K562 (cell line): ENCODE measurements around the gene SPAG9. TPM values are rescaled to one million over a fixed set of nuclear protein-coding genes. Genes with fewer than 3 reads are reported as not detected.
A peak's percentile ranks its signal among the peaks of the same experiment; 100 is the strongest.

Experiments
- ELF4 ChIP-seq: fragments of 450-650 bp; formaldehyde crosslinking; IDR thresholded peaks from 2 replicates; pipeline ENCODE4 v1.4.0; 2022; ENCODE audit warnings: missing genetic modification characterization
- HDAC1 ChIP-seq, 2 experiments: fragments of 450-650 bp; IDR thresholded peaks; 2 replicates each; pipeline ENCODE4 v1.6.1; 2016 to 2017; ENCODE audit warnings: inconsistent platforms in 1 of 2, mild to moderate bottlenecking in 1 of 2, moderate library complexity in 1 of 2
- HOXB6 ChIP-seq: fragments of 250-450 bp; sonication (Bioruptor Pico); IDR thresholded peaks from 2 replicates; pipeline ENCODE4 v1.5.1; 2022; ENCODE audit warnings: mild to moderate bottlenecking, borderline replicate concordance
- ILK ChIP-seq: fragments of 450-650 bp; IDR thresholded peaks from 2 replicates; pipeline ENCODE4 v1.6.1; 2016; ENCODE audit warnings: missing genetic modification characterization, low read depth, mild to moderate bottlenecking, missing compliant biosample characterization, moderate library complexity, borderline replicate concordance
- NFIC ChIP-seq: fragments of 450-650 bp; IDR thresholded peaks from 2 replicates; pipeline ENCODE4 v1.6.1; 2017; ENCODE audit warnings: mild to moderate bottlenecking, inconsistent platforms
- NR2C2 ChIP-seq, 2 experiments: fragments of 200-800 bp in 1 of 2; sonication (Bioruptor generic) in 1 of 2; sonication (generic) in 1 of 2; formaldehyde crosslinking in 1 of 2; IDR thresholded peaks; 2 replicates each; pipeline versions ENCODE4 v1.6.1 to v1.8.0; 2016 to 2022; ENCODE audit warnings: mild to moderate bottlenecking in 1 of 2, missing compliant biosample characterization in 1 of 2, missing genetic modification characterization in 1 of 2, missing genetic modification reagents in 1 of 2
- PHB2 ChIP-seq: fragments of 450-650 bp; IDR thresholded peaks from 2 replicates; pipeline ENCODE4 v1.6.1; 2017; ENCODE audit warnings: low read depth
- PRMT5 ChIP-seq: sonication (generic); formaldehyde crosslinking; IDR thresholded peaks from 2 replicates; pipeline ENCODE4 v1.5.0; 2020; ENCODE audit warnings: missing genetic modification reagents
- TEAD2 ChIP-seq: fragments of 450-650 bp; IDR thresholded peaks from 2 replicates; pipeline ENCODE4 v1.6.1; 2016; ENCODE audit warnings: missing genetic modification characterization, control low read depth, missing compliant biosample characterization
- polyA plus RNA-seq, 8 experiments: library from polyadenylated mRNA; depleted of rRNA in 4 of 8; stranded (reverse) in 5 of 8; unstranded in 3 of 8; fragments of >200 nt; fragmentation: Nextera tagmentation in 2 of 8; fragmentation: Illumina TruSeq in 1 of 8; extraction: Ambion mirVana in 2 of 8; extraction: Trizol in 1 of 8; gene quantifications; 2 replicates each; pipeline versions ENCODE4 v1.2.1 to v1.2.3, GENCODE V29; 2011 to 2014; ENCODE audit warnings: inconsistent platforms in 1 of 8, missing spikeins in 1 of 8
- total RNA-seq, 7 experiments: library from RNA; depleted of rRNA in 6 of 7; stranded (reverse); fragments of >200 nt in 6 of 7; fragmentation: Illumina TruSeq in 2 of 7; extraction: Trizol in 2 of 7; gene quantifications; 2 replicates each; pipeline versions ENCODE4 v1.2.1 to v1.2.3, GENCODE V29; 2011 to 2021; ENCODE audit warnings: low replicate concordance in 1 of 7
- TF ChIP-seq, protein P1 (sequence below): sonication (generic); formaldehyde crosslinking; IDR thresholded peaks from 2 replicates; pipeline ENCODE4 v1.8.0; 2022; ENCODE audit warnings: missing genetic modification reagents, mild to moderate bottlenecking, borderline replicate concordance
- TF ChIP-seq, protein P2 (sequence below), 2 experiments: fragments of 450-650 bp in 1 of 2; sonication (generic) in 1 of 2; formaldehyde crosslinking in 1 of 2; IDR thresholded peaks; 2 replicates each; pipeline versions ENCODE4 v1.7.1 to v1.9.0; 2016 to 2022; ENCODE audit warnings: inconsistent platforms in 1 of 2, mild to moderate bottlenecking in 1 of 2, missing genetic modification reagents in 1 of 2
- TF ChIP-seq, protein P3 (sequence below), 2 experiments: fragments of 200-800 bp in 1 of 2; sonication (Bioruptor generic) in 1 of 2; sonication (generic) in 1 of 2; formaldehyde crosslinking in 1 of 2; IDR thresholded peaks in 1 of 2; conservative IDR thresholded peaks in 1 of 2; 2 replicates each; pipeline versions ENCODE4 v1.5.0 to v1.6.1; 2016 to 2020; ENCODE audit warnings: missing compliant biosample characterization in 1 of 2, missing genetic modification characterization in 1 of 2, missing genetic modification reagents in 1 of 2

SPAG9 gene
- total and polyA plus RNA-seq, 9 of the 15 experiments (the other 6 are each of a cell fraction or from before 2014, with no cell fraction given), result 12.2 to 99.2 (median 58.2) TPM

DNA sequence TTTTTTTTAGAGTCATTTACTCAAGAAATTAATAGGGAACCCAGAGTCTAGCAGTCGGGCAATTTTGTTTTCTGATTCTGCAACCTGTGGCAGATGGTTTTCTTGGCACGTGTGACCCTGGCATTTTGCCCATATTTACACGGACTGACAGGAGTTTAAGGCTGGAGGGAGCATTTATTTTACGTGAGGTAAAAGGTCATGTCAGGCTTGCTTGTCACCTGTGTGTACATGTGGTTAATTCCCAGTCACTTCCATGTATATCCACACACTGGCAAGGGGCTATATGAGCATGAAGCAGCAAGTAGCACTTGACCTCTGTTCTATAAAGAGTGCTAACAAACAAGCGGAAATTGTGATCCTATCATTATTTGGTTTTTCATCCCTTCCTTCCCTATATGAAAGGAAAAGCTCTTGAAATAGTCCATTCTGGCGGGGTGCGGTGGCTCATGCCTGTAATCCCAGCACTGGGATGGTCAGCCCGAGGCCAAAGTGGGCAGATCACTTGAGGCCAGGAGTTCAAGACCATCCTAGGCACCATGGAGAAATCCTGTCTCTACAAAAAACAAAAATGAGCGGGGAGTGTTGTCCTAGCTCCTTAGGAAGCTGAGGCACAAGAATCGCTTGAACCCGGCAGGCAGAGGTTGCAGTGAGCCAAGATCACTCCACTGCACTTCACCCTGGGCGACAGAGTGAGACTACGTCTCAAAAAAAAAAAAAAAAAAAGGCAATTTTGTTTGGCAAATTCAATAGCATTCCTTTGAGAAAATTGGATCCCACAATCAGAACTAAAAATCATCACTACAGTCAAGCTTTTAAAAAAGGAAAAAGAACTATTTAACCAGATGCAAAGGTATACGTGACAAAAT is 2.1 kb downstream of the SPAG9 start (continued):
- TF ChIP-seq PRMT5 (CRISPR knock-in tag) (no peak), ILK (tag) (no peak), PHB2 (no peak), NR2C2 (CRISPR knock-in tag; IDR thresholded peaks at IDR 0.05) (no peak), NR2C2 (tag; IDR thresholded peaks at IDR 0.05) (peak; percentile 54), HDAC1 (IDR thresholded peaks at IDR 0.05) (peak in 1 of 2 experiments; percentile 45; a peak in 1 of 4 replicates), HOXB6 (CRISPR knock-in tag) (no peak), NFIC (peak; percentile 94), TEAD2 (no peak), ELF4 (no peak)
- TF ChIP-seq, protein P1, sequence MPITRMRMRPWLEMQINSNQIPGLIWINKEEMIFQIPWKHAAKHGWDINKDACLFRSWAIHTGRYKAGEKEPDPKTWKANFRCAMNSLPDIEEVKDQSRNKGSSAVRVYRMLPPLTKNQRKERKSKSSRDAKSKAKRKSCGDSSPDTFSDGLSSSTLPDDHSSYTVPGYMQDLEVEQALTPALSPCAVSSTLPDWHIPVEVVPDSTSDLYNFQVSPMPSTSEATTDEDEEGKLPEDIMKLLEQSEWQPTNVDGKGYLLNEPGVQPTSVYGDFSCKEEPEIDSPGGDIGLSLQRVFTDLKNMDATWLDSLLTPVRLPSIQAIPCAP (CRISPR knock-in tag), result no peak
- TF ChIP-seq, protein P2, sequence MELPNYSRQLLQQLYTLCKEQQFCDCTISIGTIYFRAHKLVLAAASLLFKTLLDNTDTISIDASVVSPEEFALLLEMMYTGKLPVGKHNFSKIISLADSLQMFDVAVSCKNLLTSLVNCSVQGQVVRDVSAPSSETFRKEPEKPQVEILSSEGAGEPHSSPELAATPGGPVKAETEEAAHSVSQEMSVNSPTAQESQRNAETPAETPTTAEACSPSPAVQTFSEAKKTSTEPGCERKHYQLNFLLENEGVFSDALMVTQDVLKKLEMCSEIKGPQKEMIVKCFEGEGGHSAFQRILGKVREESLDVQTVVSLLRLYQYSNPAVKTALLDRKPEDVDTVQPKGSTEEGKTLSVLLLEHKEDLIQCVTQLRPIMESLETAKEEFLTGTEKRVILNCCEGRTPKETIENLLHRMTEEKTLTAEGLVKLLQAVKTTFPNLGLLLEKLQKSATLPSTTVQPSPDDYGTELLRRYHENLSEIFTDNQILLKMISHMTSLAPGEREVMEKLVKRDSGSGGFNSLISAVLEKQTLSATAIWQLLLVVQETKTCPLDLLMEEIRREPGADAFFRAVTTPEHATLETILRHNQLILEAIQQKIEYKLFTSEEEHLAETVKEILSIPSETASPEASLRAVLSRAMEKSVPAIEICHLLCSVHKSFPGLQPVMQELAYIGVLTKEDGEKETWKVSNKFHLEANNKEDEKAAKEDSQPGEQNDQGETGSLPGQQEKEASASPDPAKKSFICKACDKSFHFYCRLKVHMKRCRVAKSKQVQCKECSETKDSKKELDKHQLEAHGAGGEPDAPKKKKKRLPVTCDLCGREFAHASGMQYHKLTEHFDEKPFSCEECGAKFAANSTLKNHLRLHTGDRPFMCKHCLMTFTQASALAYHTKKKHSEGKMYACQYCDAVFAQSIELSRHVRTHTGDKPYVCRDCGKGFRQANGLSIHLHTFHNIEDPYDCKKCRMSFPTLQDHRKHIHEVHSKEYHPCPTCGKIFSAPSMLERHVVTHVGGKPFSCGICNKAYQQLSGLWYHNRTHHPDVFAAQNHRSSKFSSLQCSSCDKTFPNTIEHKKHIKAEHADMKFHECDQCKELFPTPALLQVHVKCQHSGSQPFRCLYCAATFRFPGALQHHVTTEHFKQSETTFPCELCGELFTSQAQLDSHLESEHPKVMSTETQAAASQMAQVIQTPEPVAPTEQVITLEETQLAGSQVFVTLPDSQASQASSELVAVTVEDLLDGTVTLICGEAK (IDR thresholded peaks at IDR 0.05), result no peak
- TF ChIP-seq, protein P2 (CRISPR knock-in tag; IDR thresholded peaks at IDR 0.05), result no peak
- TF ChIP-seq, protein P3, sequence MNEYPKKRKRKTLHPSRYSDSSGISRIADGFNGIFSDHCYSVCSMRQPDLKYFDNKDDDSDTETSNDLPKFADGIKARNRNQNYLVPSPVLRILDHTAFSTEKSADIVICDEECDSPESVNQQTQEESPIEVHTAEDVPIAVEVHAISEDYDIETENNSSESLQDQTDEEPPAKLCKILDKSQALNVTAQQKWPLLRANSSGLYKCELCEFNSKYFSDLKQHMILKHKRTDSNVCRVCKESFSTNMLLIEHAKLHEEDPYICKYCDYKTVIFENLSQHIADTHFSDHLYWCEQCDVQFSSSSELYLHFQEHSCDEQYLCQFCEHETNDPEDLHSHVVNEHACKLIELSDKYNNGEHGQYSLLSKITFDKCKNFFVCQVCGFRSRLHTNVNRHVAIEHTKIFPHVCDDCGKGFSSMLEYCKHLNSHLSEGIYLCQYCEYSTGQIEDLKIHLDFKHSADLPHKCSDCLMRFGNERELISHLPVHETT (CRISPR knock-in tag; conservative IDR thresholded peaks at IDR 0.05 in 1 of 2, IDR thresholded peaks at IDR 0.05 in 1 of 2), result no peak
